GM23338 (cell line): ENCODE data around the gene TIPIN. TPM values are rescaled to one million over a fixed set of nuclear protein-coding genes. Genes with fewer than 3 reads are reported as not detected.

ENCODE experiments used
- ATAC-seq: fragments of 200-7000 bp; cut with Tn5 transposase; 3 replicates; pipeline ENCODE4 v1.9.1; 2020
- DNase-seq: peaks from one replicate; pipeline ENCODE4 v3.0.0-alpha.2; 2015; ENCODE audit warnings: low spot score
- H2AFZ ChIP-seq: fragments of 200-600 bp; sonication (generic); 2 replicates; pipeline ENCODE4 v1.8.0; 2016; ENCODE audit warnings: antibody characterized with exemption, mild to moderate bottlenecking, moderate library complexity
- H3F3A ChIP-seq: fragments of 200-600 bp; sonication (generic); replicated peaks from 2 replicates; pipeline ENCODE4 v1.8.0; 2017; ENCODE audit warnings: antibody characterized with exemption, mixed run types, low read depth
- H3K27ac ChIP-seq: fragments of 200-600 bp; sonication (generic); 2 replicates; pipeline ENCODE4 v1.6.1; 2016; ENCODE audit warnings: low read depth
- H3K27me3 ChIP-seq: fragments of 200-600 bp; sonication (generic); 2 replicates; pipeline ENCODE4 v1.8.0; 2016; ENCODE audit warnings: mild to moderate bottlenecking, mixed run types, moderate library complexity; ENCODE audit not compliant: insufficient read depth
- H3K36me3 ChIP-seq: fragments of 200-600 bp; sonication (generic); 2 replicates; pipeline ENCODE4 v1.8.0; 2016; ENCODE audit warnings: mild to moderate bottlenecking; ENCODE audit not compliant: insufficient read depth
- H3K4me1 ChIP-seq: fragments of 200-600 bp; sonication (generic); 2 replicates; pipeline ENCODE4 v1.8.0; 2016; ENCODE audit warnings: mild to moderate bottlenecking, moderate library complexity; ENCODE audit not compliant: insufficient read depth
- H3K4me2 ChIP-seq: fragments of 200-600 bp; sonication (generic); 2 replicates; pipeline ENCODE4 v1.7.1; 2017; ENCODE audit warnings: mixed run types
- H3K4me3 ChIP-seq: fragments of 200-600 bp; sonication (generic); 2 replicates; pipeline ENCODE4 v1.6.1; 2016; ENCODE audit warnings: mixed run types
- H3K79me2 ChIP-seq: fragments of 200-600 bp; sonication (generic); replicated peaks from 2 replicates; pipeline ENCODE4 v1.8.0; 2017; ENCODE audit warnings: mild to moderate bottlenecking; ENCODE audit not compliant: insufficient read depth
- H3K9me2 ChIP-seq: fragments of 200-600 bp; sonication (generic); 2 replicates; pipeline ENCODE4 v1.8.0; 2017; ENCODE audit not compliant: insufficient read depth
- H4K20me1 ChIP-seq: fragments of 200-600 bp; sonication (generic); replicated peaks from 2 replicates; pipeline ENCODE4 v1.8.0; 2017; ENCODE audit warnings: mild to moderate bottlenecking; ENCODE audit not compliant: insufficient read depth
- H3K27ac Mint-ChIP-seq: 2 replicates; pipeline ENCODE4 v1.8.0; 2020; ENCODE audit warnings: inconsistent platforms, mild to moderate bottlenecking, moderate library complexity, mixed read lengths
- H3K27me3 Mint-ChIP-seq: 3 replicates; pipeline ENCODE4 v1.8.0; 2022; ENCODE audit warnings: low read depth, mild to moderate bottlenecking, moderate library complexity, mixed read lengths, inconsistent platforms; ENCODE audit not compliant: insufficient read depth, poor library complexity
- H3K36me3 Mint-ChIP-seq: 3 replicates; pipeline ENCODE4 v1.8.0; 2021; ENCODE audit warnings: low read depth, mild to moderate bottlenecking, inconsistent platforms, moderate library complexity, mixed read lengths
- H3K4me1 Mint-ChIP-seq: 3 replicates; pipeline ENCODE4 v1.8.0; 2020; ENCODE audit warnings: mild to moderate bottlenecking, inconsistent platforms, mixed read lengths
- H3K4me3 Mint-ChIP-seq: 3 replicates; pipeline ENCODE4 v1.8.0; 2021; ENCODE audit warnings: moderate library complexity, mild to moderate bottlenecking, inconsistent platforms, mixed read lengths
- H3K9me3 Mint-ChIP-seq: 3 replicates; pipeline ENCODE4 v1.8.0; 2020; ENCODE audit warnings: moderate library complexity, mild to moderate bottlenecking, inconsistent platforms, mixed read lengths
- CREB1 ChIP-seq: fragments of 250-450 bp; sonication (Bioruptor Pico); IDR thresholded peaks from 2 replicates; pipeline ENCODE4 v1.5.0; 2020; ENCODE audit warnings: low read depth, mild to moderate bottlenecking, moderate library complexity
- EZH2 ChIP-seq: fragments of 200-600 bp; sonication (generic); IDR thresholded peaks from one replicate; pipeline ENCODE4 v1.8.0; 2017; ENCODE audit warnings: antibody characterized with exemption, mild to moderate bottlenecking, low read depth; ENCODE audit not compliant: unreplicated experiment
- EZH2phosphoT487 ChIP-seq: fragments of 200-600 bp; sonication (generic); IDR thresholded peaks from one replicate; pipeline ENCODE4 v1.8.1; 2018; ENCODE audit warnings: antibody characterized with exemption; ENCODE audit not compliant: unreplicated experiment
- JUNB ChIP-seq: IDR thresholded peaks from one replicate; pipeline ENCODE4 v1.6.1; 2016; ENCODE audit warnings: antibody characterized with exemption; ENCODE audit not compliant: unreplicated experiment
- NANOG ChIP-seq: IDR thresholded peaks from 2 replicates; pipeline ENCODE4 v1.6.1; 2016; ENCODE audit warnings: antibody characterized with exemption, borderline replicate concordance
- POLR2AphosphoS5 ChIP-seq: IDR thresholded peaks from 2 replicates; pipeline ENCODE4 v1.6.1; 2016; ENCODE audit warnings: antibody characterized with exemption, low read depth
- STAT1 ChIP-seq: IDR thresholded peaks from one replicate; pipeline ENCODE4 v1.6.1; 2016; ENCODE audit warnings: antibody characterized with exemption; ENCODE audit not compliant: unreplicated experiment
- ZNF114 ChIP-seq: fragments of 250-450 bp; sonication (Bioruptor Pico); IDR thresholded peaks from 2 replicates; pipeline ENCODE4 v1.5.0; 2020; ENCODE audit warnings: mild to moderate bottlenecking, moderate library complexity
- ZNF331 ChIP-seq: fragments of 250-450 bp; sonication (Bioruptor Pico); IDR thresholded peaks from 2 replicates; pipeline ENCODE4 v1.5.0; 2020; ENCODE audit warnings: low read depth, mild to moderate bottlenecking, moderate library complexity
- polyA plus RNA-seq: library from polyadenylated mRNA; unstranded; fragments of >200 nt; fragmentation: Nextera tagmentation; extraction: Ambion mirVana; gene quantifications from 2 replicates; pipeline ENCODE4 v1.2.1, GENCODE V29; 2016
- total RNA-seq: library from RNA; depleted of rRNA; stranded (reverse); fragments of >200 nt; shearing (Covaris generic); gene quantifications from 2 replicates; pipeline ENCODE4 v1.2.3, GENCODE V29; 2014
- TF ChIP-seq, protein P1 (sequence below): IDR thresholded peaks from 2 replicates; pipeline ENCODE4 v1.6.1; 2016; ENCODE audit warnings: antibody characterized with exemption
- TF ChIP-seq, protein P2 (sequence below): IDR thresholded peaks from one replicate; pipeline ENCODE4 v1.6.1; 2018; ENCODE audit warnings: antibody characterized with exemption; ENCODE audit not compliant: unreplicated experiment
- TF ChIP-seq, protein P3 (sequence below), 2 experiments: fragments of 200-600 bp in 1 of 2; sonication (generic) in 1 of 2; conservative IDR thresholded peaks; 2 replicates each; pipeline versions ENCODE4 v1.5.1 to v1.6.1; 2016 to 2017; ENCODE audit warnings: antibody characterized with exemption in 2 of 2, low read depth in 2 of 2, mild to moderate bottlenecking in 2 of 2, moderate library complexity in 1 of 2
- TF ChIP-seq, protein P4 (sequence below): fragments of 250-450 bp; sonication (Bioruptor Pico); IDR thresholded peaks from 2 replicates; pipeline ENCODE4 v1.5.0; 2020; ENCODE audit warnings: mild to moderate bottlenecking, moderate library complexity

TIPIN gene
- total and polyA plus RNA-seq, 2 experiments from 2014 or later, result 25.3 to 39.1 TPM

DNA sequence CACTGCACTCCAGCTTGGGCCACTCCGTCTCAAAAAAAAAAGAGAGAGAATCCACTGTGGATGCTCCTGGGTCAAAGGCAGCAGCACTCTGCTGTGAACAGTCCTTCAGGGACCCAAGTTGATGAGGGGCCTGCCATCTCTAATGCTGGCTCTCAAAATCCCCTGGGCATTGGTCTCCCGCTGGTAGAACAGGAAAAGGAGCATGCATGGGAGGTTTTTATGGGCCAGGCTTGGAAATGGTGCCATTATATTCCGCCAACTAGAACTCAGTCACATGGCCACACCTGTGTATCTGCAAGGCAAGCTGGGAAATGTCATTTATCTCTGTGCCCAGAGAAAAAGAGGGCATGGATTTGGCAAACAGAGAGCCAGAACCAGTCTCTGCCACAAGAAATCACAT, 66.5 kb downstream of the TIPIN start (continued):
- TF ChIP-seq, protein P1, sequence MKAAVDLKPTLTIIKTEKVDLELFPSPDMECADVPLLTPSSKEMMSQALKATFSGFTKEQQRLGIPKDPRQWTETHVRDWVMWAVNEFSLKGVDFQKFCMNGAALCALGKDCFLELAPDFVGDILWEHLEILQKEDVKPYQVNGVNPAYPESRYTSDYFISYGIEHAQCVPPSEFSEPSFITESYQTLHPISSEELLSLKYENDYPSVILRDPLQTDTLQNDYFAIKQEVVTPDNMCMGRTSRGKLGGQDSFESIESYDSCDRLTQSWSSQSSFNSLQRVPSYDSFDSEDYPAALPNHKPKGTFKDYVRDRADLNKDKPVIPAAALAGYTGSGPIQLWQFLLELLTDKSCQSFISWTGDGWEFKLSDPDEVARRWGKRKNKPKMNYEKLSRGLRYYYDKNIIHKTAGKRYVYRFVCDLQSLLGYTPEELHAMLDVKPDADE, result no peak
- TF ChIP-seq ZNF331 (CRISPR knock-in tag) (no peak), JUNB (no peak)

DNA sequence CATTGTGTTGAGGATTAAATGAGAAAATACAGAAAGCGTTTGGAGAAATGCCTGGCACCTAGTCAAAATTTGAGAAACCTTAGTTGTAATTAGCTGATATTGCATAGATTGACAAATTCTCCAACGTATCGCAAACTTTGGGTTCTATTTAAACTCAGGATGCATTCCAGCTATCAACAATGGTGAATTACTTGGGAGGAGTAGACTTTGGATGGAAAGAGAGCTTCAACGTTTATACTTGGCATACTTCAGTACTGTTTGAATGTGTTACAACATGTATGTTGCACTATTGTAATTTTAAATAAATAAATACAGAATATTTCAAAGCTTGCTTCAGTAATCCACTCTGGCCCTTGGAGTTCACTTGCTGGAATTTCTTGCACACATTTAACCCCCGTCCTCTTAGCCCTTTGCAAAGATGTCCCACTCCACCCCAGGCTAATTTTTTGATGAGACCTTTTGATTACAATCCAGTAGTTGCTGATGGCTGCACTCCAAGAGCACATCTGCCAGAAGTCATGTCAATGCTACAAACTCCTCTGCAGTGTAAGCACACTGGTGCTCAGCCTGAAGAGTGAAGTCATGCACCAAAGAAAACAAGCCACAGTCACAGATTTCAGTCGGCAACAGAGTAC, 67.8 kb downstream of the TIPIN start:
- Mint-ChIP-seq H3K36me3 (no peaks in the 10 kb centered on the region), H3K9me3 (no peaks in the 10 kb centered on the region), H3K4me1 (peaks cover 14% of the 10 kb centered on the region), H3K27ac (no peak overlapping the region), H3K4me3 (no peak overlapping the region), H3K27me3 (peaks cover 2% of the 10 kb centered on the region)
- H3K4me3 ChIP-seq, result no peak overlapping the region
- no peaks in the 10 kb centered on the region for H4K20me1 ChIP-seq
- no peaks in the 10 kb centered on the region for H3K36me3 ChIP-seq
- DNase-seq, result no peak
- H3F3A ChIP-seq, result no peaks in the 10 kb centered on the region
- no peaks in the 10 kb centered on the region for H3K9me2 ChIP-seq
- no peaks in the 10 kb centered on the region; the same call in 1 of the 2 replicates for H3K4me1 ChIP-seq
- no peak overlapping the region for H3K27ac ChIP-seq
- no peaks in the 10 kb centered on the region for H3K79me2 ChIP-seq
- H3K27me3 ChIP-seq, result no peaks in the 10 kb centered on the region
- no peak for ATAC-seq
- H2AFZ ChIP-seq, result no peak overlapping the region
- H3K4me2 ChIP-seq, result no peak overlapping the region
- TF ChIP-seq, protein P2, sequence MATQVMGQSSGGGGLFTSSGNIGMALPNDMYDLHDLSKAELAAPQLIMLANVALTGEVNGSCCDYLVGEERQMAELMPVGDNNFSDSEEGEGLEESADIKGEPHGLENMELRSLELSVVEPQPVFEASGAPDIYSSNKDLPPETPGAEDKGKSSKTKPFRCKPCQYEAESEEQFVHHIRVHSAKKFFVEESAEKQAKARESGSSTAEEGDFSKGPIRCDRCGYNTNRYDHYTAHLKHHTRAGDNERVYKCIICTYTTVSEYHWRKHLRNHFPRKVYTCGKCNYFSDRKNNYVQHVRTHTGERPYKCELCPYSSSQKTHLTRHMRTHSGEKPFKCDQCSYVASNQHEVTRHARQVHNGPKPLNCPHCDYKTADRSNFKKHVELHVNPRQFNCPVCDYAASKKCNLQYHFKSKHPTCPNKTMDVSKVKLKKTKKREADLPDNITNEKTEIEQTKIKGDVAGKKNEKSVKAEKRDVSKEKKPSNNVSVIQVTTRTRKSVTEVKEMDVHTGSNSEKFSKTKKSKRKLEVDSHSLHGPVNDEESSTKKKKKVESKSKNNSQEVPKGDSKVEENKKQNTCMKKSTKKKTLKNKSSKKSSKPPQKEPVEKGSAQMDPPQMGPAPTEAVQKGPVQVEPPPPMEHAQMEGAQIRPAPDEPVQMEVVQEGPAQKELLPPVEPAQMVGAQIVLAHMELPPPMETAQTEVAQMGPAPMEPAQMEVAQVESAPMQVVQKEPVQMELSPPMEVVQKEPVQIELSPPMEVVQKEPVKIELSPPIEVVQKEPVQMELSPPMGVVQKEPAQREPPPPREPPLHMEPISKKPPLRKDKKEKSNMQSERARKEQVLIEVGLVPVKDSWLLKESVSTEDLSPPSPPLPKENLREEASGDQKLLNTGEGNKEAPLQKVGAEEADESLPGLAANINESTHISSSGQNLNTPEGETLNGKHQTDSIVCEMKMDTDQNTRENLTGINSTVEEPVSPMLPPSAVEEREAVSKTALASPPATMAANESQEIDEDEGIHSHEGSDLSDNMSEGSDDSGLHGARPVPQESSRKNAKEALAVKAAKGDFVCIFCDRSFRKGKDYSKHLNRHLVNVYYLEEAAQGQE, result no peak
- TF ChIP-seq ZNF114 (CRISPR knock-in tag) (no peak), EZH2phosphoT487 (no peak), STAT1 (no peak), NANOG (no peak), JUNB (no peak), ZNF331 (CRISPR knock-in tag) (no peak), POLR2AphosphoS5 (no peak), EZH2 (no peak), CREB1 (CRISPR knock-in tag) (no peak)
- TF ChIP-seq, protein P3, sequence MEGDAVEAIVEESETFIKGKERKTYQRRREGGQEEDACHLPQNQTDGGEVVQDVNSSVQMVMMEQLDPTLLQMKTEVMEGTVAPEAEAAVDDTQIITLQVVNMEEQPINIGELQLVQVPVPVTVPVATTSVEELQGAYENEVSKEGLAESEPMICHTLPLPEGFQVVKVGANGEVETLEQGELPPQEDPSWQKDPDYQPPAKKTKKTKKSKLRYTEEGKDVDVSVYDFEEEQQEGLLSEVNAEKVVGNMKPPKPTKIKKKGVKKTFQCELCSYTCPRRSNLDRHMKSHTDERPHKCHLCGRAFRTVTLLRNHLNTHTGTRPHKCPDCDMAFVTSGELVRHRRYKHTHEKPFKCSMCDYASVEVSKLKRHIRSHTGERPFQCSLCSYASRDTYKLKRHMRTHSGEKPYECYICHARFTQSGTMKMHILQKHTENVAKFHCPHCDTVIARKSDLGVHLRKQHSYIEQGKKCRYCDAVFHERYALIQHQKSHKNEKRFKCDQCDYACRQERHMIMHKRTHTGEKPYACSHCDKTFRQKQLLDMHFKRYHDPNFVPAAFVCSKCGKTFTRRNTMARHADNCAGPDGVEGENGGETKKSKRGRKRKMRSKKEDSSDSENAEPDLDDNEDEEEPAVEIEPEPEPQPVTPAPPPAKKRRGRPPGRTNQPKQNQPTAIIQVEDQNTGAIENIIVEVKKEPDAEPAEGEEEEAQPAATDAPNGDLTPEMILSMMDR (conservative IDR thresholded peaks at IDR 0.05; ENCODE audit: low read depth in 2 of 2), result no peak
- TF ChIP-seq, protein P4, sequence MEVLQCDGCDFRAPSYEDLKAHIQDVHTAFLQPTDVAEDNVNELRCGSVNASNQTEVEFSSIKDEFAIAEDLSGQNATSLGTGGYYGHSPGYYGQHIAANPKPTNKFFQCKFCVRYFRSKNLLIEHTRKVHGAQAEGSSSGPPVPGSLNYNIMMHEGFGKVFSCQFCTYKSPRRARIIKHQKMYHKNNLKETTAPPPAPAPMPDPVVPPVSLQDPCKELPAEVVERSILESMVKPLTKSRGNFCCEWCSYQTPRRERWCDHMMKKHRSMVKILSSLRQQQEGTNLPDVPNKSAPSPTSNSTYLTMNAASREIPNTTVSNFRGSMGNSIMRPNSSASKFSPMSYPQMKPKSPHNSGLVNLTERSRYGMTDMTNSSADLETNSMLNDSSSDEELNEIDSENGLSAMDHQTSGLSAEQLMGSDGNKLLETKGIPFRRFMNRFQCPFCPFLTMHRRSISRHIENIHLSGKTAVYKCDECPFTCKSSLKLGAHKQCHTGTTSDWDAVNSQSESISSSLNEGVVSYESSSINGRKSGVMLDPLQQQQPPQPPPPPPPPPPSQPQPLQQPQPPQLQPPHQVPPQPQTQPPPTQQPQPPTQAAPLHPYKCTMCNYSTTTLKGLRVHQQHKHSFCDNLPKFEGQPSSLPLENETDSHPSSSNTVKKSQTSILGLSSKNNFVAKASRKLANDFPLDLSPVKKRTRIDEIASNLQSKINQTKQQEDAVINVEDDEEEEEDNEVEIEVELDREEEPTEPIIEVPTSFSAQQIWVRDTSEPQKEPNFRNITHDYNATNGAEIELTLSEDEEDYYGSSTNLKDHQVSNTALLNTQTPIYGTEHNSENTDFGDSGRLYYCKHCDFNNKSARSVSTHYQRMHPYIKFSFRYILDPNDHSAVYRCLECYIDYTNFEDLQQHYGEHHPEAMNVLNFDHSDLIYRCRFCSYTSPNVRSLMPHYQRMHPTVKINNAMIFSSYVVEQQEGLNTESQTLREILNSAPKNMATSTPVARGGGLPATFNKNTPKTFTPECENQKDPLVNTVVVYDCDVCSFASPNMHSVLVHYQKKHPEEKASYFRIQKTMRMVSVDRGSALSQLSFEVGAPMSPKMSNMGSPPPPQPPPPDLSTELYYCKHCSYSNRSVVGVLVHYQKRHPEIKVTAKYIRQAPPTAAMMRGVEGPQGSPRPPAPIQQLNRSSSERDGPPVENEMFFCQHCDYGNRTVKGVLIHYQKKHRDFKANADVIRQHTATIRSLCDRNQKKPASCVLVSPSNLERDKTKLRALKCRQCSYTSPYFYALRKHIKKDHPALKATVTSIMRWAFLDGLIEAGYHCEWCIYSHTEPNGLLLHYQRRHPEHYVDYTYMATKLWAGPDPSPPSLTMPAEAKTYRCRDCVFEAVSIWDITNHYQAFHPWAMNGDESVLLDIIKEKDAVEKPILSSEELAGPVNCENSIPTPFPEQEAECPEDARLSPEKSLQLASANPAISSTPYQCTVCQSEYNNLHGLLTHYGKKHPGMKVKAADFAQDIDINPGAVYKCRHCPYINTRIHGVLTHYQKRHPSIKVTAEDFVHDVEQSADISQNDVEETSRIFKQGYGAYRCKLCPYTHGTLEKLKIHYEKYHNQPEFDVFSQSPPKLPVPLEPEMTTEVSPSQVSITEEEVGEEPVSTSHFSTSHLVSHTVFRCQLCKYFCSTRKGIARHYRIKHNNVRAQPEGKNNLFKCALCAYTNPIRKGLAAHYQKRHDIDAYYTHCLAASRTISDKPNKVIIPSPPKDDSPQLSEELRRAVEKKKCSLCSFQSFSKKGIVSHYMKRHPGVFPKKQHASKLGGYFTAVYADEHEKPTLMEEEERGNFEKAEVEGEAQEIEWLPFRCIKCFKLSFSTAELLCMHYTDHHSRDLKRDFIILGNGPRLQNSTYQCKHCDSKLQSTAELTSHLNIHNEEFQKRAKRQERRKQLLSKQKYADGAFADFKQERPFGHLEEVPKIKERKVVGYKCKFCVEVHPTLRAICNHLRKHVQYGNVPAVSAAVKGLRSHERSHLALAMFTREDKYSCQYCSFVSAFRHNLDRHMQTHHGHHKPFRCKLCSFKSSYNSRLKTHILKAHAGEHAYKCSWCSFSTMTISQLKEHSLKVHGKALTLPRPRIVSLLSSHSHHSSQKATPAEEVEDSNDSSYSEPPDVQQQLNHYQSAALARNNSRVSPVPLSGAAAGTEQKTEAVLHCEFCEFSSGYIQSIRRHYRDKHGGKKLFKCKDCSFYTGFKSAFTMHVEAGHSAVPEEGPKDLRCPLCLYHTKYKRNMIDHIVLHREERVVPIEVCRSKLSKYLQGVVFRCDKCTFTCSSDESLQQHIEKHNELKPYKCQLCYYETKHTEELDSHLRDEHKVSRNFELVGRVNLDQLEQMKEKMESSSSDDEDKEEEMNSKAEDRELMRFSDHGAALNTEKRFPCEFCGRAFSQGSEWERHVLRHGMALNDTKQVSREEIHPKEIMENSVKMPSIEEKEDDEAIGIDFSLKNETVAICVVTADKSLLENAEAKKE, result no peak
